Midbrain (tissue), 1 donor: ENCODE measurements around the gene BCAS4.
"Not testable (repeated sequence)": the region's sequence is repeated elsewhere in the genome, so short reads cannot be mapped to it uniquely, and the experiment has no call there.

Experiments used
- DNase-seq: peaks from one replicate; lab custom pipeline; 2025; lab: John Stamatoyannopoulos, UW

The BCAS4 gene

GRCh38 chr20:50771419-50772080 is 23.3 kb upstream of the BCAS4 start:
- not testable (repeated sequence) for DNase-seq

GRCh38 chr20:50772420-50773185 is 22.3 kb upstream of the BCAS4 start:
- DNase-seq: no peak

GRCh38 chr20:50774515-50774914 is 20.3 kb upstream of the BCAS4 start:
- no peak for DNase-seq

GRCh38 chr20:50776122-50776817 is 18.6 kb upstream of the BCAS4 start:
- DNase-seq: no peak

GRCh38 chr20:50777373-50777772 is 17.5 kb upstream of the BCAS4 start:
- no peak for DNase-seq

- not testable (repeated sequence) for DNase-seq
These were observed 15.9 kb upstream of the BCAS4 start for GRCh38 chr20:50778994-50779393.

GRCh38 chr20:50783390-50783789 is 11.5 kb upstream of the BCAS4 start:
- no peak for DNase-seq

- no peak for DNase-seq
These were observed 11.0 kb upstream of the BCAS4 start for GRCh38 chr20:50783903-50784302.

- DNase-seq: no peak
These were observed 10.4 kb upstream of the BCAS4 start for GRCh38 chr20:50784464-50784863.

- no peak for DNase-seq
These were observed 8.2 kb upstream of the BCAS4 start for GRCh38 chr20:50786703-50787102.

- DNase-seq: no peak
These were observed 7.7 kb upstream of the BCAS4 start for GRCh38 chr20:50787181-50787580.

- no peak for DNase-seq
These were observed 6.5 kb upstream of the BCAS4 start for GRCh38 chr20:50788045-50788991.

- no peak for DNase-seq
These were observed 4.8 kb upstream of the BCAS4 start for GRCh38 chr20:50789968-50790650.

- peak; percentile 85 for DNase-seq
These were observed 4.1 kb upstream of the BCAS4 start for GRCh38 chr20:50790651-50791277.

GRCh38 chr20:50792708-50793574 is 1.9 kb upstream of the BCAS4 start:
- DNase-seq: no peak

GRCh38 chr20:50793575-50794016 is 1.3 kb upstream of the BCAS4 start:
- not testable (repeated sequence) for DNase-seq

- DNase-seq: no peak
These were observed 548 bp upstream of the BCAS4 start for GRCh38 chr20:50794181-50794845.

GRCh38 chr20:50797142-50797541 is 2.3 kb downstream of the BCAS4 start:
- DNase-seq: no peak

GRCh38 chr20:50798650-50799049 is 3.8 kb downstream of the BCAS4 start:
- no peak for DNase-seq
